ENCODE data around the gene UPF1.

DNA sequence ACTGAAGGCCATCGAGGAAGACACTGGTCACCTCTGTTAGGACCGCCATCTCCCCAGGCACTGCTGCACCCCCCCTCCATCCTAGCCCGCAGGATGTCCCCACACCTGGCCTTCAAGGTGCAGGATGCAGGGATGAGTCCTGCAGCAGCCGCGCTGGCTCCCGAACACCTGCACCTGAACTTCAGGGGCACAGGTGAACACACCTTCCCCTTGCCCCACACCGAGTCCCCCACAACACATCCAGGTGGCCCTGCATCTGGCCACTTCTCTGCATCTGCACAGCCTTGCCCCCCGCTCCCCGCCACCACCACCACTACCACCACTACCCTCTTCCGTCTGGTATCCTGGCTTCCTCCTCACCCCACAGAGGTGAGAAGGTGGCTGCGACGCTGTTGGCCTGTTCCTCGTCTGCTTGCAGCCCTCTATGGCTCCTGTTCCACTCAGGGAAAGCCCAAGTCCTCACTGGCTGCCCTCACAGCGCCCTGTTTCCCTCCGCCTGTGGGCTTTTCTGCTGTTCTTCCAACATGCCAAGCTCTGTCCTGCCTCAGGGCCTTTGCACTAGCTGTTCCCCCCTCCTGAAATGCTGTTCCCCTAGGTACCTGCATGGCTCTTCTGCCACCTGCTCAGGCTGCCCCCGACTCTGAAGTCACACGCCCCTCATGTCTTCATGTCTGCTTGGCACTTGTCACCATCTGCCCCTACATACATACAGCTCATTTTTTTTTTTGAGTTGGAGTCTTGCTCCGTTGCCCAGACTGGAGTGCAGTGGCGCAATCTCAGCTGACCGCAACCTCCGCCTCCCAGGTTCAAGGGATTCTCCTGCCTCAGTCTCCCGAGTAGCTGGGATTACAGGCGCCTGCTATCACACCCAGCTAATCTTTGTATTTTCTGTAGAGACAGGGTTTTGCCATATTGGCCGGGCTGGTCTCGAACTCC, 65.6 kb downstream of the UPF1 start:
- TF ChIP-seq, protein P1, sequence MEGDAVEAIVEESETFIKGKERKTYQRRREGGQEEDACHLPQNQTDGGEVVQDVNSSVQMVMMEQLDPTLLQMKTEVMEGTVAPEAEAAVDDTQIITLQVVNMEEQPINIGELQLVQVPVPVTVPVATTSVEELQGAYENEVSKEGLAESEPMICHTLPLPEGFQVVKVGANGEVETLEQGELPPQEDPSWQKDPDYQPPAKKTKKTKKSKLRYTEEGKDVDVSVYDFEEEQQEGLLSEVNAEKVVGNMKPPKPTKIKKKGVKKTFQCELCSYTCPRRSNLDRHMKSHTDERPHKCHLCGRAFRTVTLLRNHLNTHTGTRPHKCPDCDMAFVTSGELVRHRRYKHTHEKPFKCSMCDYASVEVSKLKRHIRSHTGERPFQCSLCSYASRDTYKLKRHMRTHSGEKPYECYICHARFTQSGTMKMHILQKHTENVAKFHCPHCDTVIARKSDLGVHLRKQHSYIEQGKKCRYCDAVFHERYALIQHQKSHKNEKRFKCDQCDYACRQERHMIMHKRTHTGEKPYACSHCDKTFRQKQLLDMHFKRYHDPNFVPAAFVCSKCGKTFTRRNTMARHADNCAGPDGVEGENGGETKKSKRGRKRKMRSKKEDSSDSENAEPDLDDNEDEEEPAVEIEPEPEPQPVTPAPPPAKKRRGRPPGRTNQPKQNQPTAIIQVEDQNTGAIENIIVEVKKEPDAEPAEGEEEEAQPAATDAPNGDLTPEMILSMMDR (IDR thresholded peaks at IDR 0.05), result no peak
- no peak for TF ChIP-seq POLR2A (IDR thresholded peaks at IDR 0.05)

Measured in adrenal gland (tissue), 5 donors.